GM21447 (cell line): ENCODE data around the gene SHISAL1.

Experiments
- ATAC-seq: cut with Tn5 transposase; IDR thresholded peaks from one replicate; pipeline ENCODE4 v1.9.1; 2021; ENCODE audit not compliant: unreplicated experiment

Gene SHISAL1

DNA sequence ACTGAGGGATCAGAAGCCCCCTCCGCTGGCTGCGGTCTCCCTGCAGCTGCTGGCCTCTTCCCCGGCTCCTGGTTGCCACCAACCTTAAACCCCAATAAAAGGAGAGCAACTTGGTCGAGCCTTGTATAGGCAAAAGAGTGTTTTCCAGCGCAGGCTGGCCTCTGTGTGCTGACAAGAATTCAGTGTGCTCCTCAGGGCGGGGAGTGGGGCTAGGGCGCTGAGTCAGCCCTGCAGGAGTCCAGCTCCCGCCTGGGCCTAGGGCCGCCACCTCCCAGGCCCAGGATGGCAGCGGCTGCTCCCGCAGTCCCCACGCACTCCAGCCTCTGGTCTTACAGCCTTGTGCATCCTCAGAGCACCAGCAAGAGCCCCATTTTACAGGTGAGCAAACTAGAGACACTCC is at the start of gene SHISAL1:
TSS of gene SHISAL1 (minus strand) at position 186 of the 400 bp plus-strand sequence. CDS start 12,006 bp downstream, outside the sequence.
- no peak for ATAC-seq

DNA sequence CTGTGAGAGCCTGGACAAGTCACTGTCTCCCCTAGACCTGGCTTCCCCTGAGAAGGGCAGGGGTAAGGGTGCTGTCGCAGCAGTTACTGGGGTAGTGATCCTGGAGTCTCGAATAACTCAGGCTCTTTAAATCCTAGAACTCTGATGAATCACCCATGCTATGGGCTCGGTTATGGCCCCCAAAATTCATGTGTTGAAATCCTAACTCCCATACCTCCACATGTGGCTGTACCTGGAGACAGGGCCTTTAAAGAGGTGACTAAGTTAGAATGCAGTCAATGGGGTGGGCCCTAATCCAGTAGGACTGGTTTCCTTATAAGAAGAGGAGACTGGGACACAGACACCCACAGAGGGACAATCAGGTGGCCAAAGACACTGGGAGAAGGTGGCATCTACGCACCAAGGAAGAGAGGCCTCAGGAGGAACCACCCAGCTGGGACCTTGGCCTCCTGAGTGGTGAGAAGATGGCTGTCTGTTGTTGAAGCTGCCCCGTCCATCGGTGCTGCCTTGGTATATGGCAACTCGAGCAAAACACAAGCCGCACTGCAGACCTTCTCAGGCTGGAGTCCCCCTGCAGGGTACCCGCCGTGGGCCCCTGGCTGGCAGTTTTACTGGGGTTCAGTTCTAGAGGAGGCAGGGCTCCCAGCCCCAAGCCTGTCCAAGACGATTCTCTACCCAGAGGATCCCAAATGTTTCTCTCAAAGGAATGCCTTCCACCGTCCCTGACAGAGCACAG is 48.8 kb upstream of the SHISAL1 start:
- no peak for ATAC-seq

DNA sequence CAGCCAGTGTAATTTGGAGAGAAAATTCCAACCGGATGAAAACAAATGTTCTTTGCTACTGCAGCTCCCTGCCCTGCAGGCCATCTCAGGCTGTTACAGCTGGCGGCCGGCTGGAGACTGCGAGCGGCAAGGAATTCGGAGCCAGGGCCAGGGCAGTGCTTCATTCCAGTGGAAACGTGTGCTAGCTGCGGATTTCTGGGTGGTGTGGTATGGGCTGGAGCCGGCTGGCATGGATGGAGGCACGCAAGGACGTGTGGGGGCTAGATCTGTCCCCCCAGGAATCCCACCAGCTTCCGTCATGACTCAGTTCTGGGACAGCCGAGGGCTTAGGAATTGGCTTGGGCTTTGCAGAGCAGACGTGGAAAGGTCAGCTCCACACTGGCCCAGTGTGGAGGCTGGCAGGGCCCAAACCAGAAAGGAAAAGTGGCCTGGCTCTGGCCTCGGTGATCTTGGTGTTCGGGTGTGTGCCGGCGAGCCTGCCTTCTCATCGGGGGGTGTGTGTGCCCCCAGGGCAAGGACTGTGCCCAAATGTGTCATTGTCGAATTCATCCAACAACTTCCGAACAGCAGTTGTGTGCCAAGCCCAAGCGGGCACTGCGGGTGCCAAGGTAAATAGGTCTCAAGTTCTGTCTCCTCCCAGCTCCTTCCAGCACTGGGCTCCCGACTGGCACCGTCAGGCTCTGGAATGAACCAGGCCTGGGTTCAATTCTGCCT is 48.1 kb upstream of the SHISAL1 start:
- no peak for ATAC-seq

DNA sequence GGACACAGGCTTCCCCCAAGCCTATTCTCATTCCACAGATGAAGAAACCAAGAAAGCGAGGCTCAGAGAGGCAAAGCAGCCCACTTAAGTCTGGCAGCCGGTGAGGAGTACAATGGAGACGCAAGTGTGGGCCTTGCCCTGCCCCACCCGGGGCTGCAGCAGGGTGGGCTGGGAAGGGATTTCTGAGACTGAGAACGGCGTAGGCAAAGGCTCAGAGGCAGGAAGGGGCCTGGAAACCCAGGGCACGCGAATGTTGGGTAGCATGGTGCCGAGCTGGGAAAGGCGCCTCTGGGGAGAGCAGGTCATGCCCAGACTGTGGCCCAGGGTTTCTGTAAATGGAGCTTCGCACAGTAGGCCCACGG is 47.5 kb upstream of the SHISAL1 start:
- no peak for ATAC-seq

DNA sequence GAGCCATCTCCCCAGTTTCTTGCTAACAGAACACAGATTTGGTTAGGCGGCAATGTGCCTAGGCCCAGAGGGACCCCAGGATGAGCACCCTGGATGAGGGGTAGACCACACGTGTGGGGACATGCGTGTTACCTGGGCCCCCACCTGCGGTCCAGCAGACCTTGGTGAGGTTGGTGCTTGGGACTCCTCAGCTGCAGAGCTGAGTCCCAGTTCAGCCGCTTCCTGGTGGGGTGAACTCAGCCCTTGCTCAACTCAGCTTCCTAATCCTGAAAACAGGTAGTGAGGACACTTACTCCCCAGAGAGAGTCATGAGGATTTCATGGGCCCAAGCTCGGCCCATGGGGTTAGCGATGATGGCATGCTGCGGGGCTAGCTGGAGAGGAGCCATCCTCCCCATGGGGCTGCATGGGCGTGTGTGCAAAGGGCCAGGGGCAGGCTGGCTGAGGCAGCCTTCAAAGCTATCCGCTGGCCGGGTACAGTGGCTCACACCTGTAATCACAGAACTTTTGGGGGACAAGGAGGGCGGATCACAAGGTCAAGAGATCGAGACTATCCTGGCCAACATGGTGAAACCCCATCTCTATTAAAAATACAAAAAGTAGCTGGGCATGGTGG is 46.9 kb upstream of the SHISAL1 start:
- no peak for ATAC-seq

DNA sequence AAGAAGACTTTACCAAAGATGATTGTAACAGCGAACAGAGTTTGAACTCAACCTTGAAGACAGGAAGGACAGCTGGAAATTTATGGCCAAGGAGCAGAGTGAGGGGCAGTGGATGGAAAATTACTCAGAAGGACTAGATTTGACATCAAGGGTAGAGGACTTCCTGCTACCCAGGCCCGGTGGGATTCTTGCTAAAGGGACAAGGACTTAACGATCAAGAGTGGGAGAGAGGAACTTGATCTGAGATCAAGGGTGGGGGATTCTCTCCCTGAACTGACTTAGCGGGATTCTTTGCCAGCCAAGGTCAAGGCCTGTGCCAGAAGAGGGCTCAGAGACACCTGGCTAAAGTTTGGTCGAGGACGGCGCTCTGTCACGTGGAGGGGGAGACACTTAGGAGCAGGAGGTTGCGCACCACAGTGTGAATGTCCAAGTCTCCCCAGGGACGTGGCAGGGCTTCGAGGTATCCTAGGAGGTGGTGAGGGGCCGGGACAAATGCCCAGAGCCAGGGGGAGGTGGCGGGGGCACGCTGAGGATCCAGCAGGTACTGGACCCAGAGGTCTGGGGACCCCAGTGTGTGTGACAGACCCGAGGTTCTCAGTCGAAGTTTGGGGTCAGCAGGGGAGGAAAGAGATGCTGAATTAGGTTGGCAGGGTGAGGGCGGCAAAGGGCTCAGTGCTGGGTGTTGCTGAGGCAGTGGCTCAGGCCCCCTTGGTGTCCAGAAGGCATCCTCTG is 46.1 kb upstream of the SHISAL1 start:
- no peak for ATAC-seq

DNA sequence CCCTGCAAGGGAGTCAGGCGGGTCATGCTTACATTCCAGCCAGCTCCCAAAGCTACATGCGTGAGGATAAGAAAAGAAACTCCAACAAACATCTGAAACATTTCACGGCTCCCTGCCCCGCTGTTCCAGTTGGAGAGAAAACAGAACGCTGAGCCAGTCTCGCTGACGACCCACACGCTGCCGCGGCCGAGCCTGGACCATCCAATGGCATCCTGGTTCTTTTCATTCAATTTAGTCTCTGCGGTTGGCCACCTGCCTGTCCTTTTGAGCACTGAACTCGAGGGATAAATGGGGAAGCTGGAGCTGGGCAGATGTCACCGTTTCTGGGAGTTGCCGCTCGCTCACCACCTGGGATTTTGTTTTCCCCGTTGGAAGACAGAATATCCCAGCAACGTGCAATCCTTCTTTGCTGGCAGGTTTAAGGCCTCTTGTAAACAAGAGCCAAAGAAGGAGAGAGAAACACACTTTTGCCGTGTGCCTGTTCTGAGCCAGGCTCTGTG is 45.3 kb upstream of the SHISAL1 start:
- no peak for ATAC-seq

DNA sequence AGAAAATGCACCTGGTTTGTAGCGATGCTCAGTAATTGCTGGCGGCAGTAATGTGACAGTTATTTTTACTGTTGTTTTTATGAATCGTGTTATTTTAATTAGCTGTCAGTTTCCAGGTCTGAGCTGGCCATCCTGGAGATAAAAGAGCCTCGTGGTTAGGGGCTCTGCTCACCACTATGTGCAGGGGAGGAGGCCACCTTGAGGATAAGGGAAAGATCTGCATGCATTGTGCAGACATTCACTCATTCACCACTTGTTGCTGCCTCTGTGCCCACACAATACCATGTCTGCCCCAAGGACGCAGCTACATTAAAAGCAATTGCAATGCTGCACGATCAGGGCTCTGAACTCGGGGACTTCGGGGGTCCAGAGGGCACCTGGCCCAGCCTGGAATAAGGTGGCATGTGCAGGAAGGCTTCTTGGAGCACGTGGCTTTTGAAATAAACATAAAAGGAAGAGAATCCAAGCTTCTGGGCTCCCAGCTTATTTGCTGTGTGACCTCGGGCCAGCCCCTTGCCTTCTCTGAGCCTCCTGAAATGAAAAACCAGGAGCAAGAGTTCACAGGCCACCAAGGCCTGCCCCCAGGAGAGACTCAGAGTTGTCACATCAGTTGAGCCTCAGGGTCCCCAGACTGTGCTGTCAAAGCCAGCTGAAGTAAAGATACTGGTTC is 44.7 kb upstream of the SHISAL1 start:
- ATAC-seq = no peak

DNA sequence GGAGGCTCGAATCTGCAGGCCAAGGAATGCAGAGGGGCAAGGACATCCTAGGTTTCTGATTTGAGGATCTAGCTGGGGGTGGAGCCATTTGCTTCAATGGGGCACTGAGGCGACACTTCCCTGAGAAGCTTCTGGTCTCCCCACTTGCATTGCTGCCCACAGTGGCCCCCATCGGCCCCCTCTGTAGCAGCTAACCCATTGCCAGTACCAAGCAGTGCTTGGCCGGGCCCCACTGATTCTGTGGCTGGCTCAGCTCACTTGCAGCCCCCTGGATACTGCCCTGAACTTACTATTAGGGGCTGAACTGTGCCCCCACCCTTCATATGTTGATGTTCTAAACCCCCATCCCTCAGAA is 42.9 kb upstream of the SHISAL1 start:
- no peak for ATAC-seq

DNA sequence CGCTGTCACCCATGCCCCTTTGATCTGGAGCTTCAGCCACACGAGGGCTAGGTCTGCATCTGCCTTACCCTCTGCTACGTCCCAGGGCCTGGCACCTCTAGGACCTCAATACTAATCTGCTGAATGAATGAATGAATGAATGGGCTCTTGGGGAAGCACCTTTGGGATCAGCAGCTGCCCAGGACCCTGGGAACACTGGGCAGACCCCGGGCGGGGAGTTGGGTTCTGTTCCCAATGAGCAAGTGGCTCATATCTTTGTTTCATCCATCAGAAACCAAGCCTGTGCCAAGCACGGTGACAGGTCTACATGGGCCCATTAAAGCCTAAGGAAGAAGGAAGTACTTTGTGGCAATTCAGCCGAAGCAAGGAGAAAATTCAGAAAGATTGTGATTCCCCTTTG is 41.5 kb upstream of the SHISAL1 start:
- ATAC-seq = no peak

DNA sequence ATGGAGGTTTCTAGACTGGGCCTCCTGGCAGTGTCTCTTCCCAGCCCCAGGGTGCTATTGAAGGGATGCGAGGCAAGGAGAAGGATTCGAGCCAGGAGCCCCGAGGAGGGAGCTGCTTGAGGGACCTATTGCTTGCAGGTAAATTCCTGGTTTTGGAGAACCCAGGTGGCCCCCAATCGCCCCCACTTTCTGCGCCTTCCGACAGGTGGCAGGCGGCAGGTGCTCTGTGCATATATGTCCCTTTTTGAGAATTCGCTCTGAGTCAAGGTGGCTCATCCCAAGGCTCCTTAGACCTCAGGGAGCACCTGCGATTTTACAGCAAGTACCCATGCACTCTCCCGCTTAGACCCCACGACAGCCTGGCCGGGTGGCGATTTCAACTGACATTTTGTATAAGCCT is 40.3 kb upstream of the SHISAL1 start:
- no peak for ATAC-seq

DNA sequence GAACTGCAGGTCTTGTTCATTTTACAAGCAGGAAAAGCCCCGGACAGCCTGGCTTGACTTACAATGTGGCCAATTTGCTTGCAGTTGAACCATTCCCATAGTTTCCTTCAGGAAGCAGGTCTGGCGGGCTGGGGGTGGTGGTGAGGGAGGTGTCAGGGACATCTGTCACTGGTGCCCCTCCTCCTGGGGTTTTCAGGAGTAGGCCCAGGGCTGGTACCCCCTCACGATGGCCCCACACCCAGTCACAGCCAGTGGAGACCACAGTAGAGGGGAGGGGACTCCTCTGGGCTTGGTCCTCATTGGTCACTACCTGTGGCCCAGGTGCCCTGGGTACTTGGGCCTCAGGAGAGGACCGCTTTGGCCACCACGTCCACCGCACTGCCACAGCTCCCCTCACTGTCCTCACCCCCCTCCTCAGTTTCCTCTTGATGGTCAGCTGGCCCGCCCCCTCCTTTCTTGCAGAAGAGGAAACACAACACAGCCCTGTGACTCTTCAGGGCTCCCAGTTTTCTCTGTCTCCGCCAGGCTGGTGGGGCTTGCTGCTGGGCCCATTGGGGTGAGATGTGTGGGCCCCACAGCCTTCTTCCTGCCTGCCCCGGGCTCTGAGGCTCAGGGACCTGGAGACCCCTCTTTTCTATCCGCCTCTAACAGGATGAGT is 39.8 kb upstream of the SHISAL1 start:
- ATAC-seq = no peak

DNA sequence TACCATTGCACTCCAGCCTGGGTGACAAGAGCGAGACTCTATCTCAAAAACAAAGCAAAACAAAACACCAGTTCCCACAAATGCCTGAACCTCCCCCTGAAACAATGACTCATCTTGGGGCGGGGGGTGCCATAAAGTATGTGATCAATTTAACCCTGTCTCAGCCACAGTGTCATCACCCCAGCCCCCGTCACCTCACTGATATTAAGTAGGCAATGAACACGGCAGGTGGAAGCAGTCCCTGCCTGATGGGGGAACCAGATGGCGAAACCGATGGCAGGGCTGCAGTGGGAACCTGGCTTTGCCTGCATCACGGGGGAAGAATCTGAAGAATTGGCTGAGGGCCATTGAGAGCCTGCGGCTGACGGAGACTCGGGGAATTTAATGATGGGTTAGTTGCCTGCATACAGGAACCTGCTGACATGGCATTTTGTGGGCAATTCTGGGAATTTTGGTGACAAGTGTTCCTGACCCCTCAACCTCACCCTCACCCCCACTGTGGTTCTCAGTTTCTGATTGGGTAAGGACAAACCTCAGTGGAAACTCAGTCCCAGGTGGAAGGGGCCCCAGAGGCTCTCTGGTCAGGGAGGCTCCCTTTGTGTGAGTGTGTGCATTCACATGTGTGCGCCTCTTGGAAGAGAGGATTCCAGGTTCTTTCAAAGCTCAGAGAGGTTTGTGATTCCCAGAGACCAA is 39.1 kb upstream of the SHISAL1 start:
- no peak for ATAC-seq

DNA sequence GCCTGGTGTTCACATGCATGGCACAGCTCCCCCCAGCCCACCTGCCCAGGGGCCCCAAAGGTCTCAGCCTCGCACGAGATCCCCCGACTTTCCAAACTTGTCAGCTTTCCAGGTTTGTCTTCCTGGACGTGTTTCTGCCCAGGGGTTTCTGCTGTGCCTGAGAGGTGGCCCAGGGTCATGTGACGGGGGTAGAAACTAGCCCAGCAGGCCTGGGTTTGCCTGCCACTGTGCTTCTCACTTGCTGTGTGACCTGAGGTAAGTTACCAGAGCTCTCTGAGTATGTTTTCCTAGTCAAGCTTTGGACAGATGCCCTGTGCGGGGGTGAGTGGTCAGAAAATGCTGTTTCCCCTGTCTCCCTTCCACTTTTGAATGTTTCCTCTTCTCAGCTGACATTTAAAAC is 38.3 kb upstream of the SHISAL1 start:
- ATAC-seq = no peak

DNA sequence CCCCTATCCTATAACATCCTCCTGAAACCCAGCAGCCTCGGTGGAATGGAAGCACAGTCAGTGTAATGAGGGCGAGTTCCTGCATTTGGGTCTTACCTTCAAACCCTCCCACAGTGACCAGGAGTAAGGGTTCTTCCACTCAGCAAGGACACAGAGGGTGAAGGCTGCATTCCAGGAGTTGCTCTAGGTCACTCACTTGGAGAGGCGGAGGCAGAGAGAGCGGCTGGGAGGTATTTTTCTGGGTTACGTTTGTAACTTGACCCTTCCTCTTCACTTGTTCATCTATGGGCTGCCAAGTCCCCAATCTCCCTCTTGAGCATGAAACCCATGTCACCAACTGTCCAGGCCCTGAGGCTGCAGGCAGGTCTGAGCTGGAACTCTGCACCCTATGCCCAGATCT is 36.8 kb upstream of the SHISAL1 start:
- no peak for ATAC-seq

DNA sequence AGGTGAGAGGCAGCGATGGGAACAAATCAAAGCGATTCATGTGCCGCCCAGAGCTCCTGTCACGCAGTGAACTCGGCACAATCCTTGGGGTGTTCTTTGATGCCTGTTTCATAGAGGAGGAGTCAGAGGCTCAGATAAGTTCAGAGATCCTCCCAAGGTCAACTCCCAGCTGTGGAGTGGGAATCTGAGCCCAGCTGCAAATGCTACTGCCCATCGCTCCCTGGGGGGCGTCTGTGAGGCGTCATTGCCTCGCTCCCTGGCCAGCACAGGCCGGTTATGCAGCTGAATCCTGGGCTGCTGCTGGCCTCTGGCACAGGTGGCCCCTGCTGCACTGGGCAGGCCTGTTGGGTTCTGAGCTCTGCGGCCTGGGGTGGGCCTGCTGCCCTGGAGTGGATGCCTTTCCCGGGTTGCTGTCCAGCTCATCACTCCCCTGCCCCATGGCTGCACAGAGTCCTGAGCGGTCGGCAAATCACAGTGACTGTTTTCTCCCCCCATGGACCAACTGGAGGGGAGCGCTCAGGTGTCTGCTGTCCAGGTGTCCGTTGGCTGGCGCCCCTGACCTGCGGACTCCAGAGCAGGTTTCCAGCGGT is 36.3 kb upstream of the SHISAL1 start:
- ATAC-seq = no peak

DNA sequence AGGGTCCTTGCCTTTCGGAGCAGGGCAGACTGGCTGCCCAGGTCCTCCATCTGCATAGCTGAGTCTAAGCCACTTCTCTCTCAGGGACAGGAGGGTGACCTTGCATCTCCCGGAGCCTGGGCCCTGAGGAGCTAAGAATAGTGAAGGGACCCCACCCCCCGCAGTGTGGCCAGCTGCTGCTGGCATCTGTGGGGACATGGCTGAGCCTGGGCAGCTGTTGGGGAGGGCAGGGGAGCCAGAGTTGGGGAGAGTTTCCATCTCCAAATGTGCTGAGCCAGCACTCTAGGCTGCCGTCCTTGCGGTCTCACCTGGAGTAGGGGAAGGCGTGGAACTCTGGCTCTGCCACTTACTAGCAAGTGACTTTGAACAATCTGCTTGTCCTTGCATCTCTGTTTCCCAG is 34.8 kb upstream of the SHISAL1 start:
- no peak for ATAC-seq

DNA sequence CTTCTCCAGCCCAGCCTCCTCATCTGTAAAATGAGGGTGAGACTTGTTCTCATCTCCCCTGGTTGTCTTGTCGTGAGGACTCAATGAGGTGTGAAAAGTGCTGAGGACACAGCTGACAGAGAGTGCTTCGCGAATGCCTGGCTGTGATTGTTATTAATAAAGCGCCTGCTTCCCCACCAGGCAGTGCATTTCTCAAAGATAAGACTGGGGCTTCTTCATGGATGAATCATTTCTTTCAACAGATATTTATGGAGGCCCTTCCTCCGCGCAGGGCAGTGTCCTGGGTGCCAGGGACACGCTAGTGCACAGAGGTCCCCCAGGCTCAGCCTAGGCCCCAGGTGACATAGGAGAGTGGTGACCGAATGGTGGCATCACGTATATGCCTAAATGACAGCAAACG is 34.3 kb upstream of the SHISAL1 start:
- no peak for ATAC-seq

DNA sequence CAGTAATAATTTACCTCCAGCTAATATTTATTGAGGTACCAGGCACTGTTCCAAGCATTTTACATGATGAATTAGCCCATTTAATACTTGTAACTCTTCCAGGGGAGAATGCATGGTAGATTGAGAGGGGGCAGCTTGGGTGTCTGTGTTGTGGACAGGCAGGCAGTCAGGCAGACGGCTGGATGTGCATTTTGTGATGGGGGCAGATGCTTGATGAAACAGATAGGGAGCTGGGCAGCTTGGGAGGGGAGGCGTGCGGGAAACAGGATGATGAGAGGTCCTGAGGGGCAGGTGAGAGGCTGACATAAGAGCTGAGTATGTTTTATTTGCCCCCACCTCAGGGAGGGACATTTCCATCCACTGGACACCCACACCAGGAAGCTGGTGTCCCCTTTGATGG is 33.1 kb upstream of the SHISAL1 start:
- no peak for ATAC-seq

DNA sequence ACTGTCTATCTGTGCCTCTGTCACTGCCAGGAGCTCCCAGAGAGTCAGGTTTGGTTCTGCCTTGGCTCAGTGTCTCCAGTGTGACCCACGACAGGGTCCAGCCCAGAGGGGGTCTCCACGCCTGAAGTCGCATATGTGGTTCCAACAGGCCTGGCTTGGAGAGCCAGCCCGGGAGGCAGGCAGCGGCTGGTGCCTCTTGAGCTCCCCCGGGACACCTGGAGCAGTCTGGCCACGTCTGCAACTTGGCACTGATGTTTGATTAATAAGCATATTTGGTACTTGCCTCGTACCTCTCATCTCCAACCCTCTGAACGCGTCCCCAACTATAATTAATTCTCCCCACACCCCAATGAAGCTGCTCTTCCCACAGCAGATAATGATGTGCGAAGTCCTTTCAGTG is 31.7 kb upstream of the SHISAL1 start:
- no peak for ATAC-seq
